Activated CD8-positive, alpha-beta memory T cell treated with anti-CD3 and anti-CD28 coated beads, Interleukin-2, amount 50 U/mL, for 24 hours (primary cell): ENCODE measurements around the gene KIRREL3.

Experiments used
- DNase-seq: peaks from one replicate; pipeline ENCODE4 v3.0.0-alpha.2; 2020; ENCODE audit errors: extremely low read depth

The KIRREL3 gene

DNA sequence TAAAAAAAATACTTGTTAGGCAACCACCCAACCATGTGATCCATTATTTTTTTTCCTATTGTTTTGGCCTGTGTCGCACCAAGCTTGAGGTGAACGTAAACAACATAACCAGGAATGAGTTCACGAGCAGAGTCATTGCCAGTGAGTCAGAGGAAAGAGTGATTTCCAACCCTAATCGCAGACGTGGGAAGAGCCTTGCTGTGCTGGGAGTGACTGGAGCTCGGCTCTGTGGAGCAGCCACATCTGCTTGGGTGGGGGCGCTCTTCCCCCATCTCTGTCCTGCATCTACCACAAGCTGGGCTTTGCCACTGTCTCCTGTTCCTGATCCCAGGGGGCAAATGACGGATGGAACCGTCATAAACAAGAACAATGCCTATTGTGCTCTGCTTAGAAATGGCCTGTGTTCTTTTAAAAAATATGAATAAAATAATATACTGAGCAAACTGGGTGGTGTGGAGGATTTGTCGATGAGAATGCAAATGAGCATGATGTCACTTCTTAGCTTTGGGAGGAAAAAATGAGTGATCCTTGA lies 210.0 kb downstream of the KIRREL3 start:
- no peak for DNase-seq

- no peak for DNase-seq
Observed at GRCh38 chr11:126782810-126783209, 217.8 kb downstream of the KIRREL3 start.

- DNase-seq, result no peak
Observed at GRCh38 chr11:126781942-126782341, 218.6 kb downstream of the KIRREL3 start.

DNA sequence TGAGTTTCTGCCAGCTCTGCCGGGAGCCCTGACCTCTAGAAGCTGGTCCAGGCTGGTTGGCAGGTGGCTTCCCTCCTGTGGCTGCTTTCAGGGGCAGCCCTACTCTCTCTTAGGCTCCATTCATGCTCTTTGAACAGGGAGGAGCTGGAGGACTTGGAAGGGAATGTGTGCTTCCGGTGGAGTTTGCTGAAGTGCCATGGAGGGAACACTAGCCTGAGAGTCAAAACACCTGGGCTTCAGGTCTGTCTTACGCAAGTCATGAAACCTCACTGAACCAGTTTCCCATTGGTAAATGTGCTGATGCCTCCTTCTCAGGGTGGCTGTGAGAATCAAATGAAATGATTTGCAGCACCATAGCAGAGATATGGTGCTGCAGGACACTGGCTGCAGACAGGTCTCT lies 224.5 kb downstream of the KIRREL3 start:
- no peak for DNase-seq

- no peak for DNase-seq
Observed at GRCh38 chr11:126772267-126772666, 228.3 kb downstream of the KIRREL3 start.

- DNase-seq, result no peak
Observed at GRCh38 chr11:126768702-126769101, 231.9 kb downstream of the KIRREL3 start.

DNA sequence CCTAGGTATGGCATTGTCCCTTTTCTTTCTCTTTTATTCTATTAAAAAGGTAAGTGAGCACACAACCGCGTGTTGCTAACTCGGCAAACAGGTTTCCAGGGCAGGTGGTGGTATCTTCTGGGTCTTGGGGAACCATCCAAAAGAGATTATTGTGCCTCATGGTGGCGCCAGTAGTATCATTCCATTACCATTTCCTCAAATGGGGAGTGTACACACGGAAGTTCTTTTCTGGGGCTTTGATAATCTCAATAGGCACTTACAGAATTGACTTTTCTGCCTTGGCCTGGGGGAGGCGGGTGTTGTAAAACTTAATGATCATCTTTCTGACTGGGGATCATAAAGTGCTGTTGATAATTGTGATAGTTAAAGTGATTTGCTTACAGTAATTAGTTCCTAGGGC lies 234.1 kb downstream of the KIRREL3 start:
- no peak for DNase-seq

DNA sequence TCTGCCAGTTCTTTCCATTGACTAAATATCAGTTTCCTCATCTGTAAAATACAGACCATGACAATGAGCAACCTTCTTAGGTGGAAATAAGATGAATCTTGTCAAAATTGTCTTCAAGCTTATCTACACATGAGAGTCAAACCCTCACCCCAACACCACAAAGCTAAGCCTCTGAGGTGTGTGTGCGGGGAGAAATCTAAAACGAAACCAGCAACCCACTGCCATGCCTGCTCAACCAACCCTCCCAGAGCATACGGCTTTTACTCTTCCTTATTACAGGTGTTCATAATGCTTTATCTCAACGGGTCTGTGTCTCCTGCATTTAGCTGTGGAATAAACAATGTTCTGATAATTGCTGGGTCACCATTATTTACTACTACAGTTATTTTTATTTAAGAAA lies 235.4 kb downstream of the KIRREL3 start:
- no peak for DNase-seq

- DNase-seq, result no peak
Observed at GRCh38 chr11:126764231-126764630, 236.3 kb downstream of the KIRREL3 start.

- no peak for DNase-seq
Observed at GRCh38 chr11:126756855-126757254, 243.7 kb downstream of the KIRREL3 start.

GRCh38 chr11:126756421-126756820 lies 244.1 kb downstream of the KIRREL3 start:
- DNase-seq, result no peak

GRCh38 chr11:126755526-126755925 lies 245.0 kb downstream of the KIRREL3 start:
- DNase-seq, result no peak

DNA sequence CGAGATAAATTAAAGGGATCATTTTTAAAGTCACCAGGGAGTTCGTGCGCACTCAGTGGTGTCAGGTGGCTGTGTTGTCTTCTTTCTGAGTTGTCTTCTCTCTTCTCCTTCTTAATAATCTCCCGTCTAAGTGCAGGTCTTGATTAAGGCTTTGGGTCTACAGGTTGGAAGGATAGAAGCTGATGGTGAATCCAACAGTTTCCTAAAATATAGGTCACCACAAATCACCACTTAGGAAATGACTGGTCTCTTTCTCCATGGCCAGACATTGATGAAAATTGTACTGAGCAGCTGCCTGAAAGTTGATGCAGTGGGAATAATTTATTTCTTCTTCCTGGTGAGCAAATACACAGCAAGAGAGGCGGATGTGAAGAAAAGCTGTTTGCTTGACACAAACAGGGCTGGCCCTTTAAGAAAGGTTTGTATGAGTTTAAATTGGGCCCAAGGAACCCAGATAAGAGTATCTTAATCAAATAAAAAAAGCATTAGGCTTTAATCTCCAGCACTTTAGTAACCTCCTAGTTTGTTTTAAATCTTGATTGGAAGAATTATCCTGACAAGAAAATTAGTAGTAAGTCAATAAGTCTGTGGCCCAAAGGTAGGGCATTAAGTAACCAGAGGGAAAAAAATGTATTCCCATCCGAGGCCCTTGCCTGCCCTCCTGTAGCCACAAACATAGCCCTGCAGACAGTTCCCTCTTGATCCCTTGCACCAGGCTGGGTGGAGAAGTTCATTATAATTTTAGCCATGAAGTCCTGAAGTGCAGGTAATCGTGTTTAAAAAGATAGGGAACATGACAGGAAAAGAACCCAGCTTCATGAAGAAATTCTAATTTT lies 245.8 kb downstream of the KIRREL3 start:
- no peak for DNase-seq

DNA sequence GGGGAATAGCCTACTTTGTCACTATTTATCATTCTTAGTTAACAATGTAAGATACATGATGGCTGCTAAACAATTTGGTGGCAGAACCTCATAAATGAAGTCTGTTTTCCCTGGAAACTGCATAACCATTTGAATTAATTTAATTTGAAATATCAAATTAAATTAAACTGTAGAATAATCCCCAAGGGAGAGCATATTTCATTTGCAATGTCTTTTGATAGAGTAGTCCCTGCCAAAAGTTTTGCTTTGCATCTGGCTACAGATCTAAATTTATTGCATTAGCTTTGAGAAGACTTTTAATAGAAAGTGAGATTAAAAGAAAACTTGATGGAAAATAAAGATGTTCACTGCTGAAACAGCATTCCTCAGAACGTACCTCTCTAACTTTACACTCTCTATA lies 246.6 kb downstream of the KIRREL3 start:
- DNase-seq, result no peak

DNA sequence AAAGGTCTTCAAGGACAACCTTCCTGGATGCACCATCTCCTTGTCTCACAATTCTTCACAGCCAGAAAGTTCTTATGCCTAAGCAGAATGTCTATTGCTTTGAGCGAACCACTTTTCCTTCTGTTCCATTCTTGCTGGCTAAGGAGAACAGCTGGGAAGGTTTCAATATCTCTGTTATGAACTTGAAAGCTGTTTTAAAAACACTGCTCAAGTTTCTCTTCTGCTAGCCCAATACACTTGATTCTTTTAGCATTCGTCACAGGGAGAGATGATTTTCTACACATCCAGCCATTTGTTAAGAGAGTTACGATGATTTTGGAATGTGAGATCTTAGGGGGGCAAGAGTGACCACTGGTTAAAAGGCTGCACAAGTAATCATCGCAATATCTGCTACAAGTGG lies 249.3 kb downstream of the KIRREL3 start:
- no peak for DNase-seq

GRCh38 chr11:126748793-126749192 lies 251.8 kb downstream of the KIRREL3 start:
- DNase-seq, result no peak

GRCh38 chr11:126748100-126748791 lies 252.3 kb downstream of the KIRREL3 start:
- DNase-seq, result no peak

DNA sequence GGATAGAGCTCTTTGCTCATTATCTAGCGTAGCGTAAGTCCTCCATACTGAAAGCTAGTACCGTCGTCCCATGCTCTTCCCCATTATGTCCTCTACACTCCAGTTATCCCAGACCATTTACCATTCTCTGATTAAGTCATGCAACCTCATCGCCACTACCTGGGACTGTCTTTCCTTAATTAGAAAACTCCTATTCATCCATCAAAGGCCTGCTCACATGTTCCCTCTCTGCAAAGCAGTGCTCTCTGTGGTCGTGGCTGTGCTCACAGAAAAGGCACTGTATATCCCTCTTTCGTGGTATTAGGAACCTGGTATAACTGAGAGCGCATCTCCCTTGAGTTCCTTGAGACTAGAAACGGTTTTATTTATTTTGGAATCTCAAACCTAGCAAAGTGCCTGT lies 253.3 kb downstream of the KIRREL3 start:
- no peak for DNase-seq

DNA sequence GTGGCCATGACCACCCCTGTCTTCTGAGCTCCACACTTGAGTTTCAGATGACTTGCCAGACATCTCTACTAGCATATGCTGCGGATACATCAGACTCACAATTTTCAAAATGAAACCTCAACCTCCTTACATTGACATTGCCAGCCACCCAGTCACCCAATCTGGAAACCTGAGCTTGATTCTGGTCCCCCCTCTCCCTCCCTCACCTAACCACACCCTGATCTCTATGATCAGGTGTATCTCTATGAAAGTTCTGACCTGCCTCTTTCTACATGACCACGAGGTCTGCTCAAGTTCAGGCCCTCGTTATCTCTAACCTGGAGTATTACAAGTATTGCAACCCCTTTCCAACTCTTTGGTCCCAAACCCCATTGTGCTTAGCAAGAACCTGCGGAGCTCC lies 254.1 kb downstream of the KIRREL3 start:
- DNase-seq, result no peak

DNA sequence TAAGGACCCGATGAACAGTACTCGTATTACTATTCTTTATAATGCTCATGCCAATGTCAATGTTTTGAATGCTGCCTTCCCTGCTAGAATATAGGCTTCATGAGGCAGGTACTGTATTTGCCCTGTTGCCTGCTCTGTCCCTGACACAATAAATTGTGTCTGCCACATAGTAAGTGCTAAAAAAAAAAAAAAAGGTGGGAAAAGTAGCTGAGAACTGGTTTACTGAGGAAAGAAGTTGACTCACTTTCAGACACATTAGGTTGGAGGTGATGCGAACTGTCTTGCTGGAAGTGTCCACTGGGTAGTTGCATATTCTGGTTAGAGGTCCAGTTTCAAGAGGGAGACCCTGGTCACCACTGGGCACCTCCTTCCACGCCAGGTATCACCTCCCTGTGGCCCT lies 255.9 kb downstream of the KIRREL3 start:
- no peak for DNase-seq

DNA sequence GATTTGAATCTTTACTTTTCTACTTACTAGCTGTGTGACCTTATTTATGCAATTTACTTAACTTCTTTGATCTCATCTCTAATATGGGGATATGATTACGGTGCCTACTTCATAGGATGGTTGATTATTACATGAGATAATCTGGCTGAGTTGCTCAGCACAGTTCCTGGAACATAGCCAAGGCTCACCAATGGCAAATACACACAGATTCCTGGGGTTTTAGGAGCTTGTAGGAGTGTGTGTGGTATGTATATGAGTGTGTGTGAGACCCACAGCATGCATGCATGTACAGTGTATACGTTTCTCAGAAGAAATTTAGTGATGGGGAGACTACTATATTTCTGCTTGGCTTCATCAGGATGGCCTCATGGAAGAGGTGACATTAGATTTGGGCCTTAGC lies 256.9 kb downstream of the KIRREL3 start:
- no peak for DNase-seq

DNA sequence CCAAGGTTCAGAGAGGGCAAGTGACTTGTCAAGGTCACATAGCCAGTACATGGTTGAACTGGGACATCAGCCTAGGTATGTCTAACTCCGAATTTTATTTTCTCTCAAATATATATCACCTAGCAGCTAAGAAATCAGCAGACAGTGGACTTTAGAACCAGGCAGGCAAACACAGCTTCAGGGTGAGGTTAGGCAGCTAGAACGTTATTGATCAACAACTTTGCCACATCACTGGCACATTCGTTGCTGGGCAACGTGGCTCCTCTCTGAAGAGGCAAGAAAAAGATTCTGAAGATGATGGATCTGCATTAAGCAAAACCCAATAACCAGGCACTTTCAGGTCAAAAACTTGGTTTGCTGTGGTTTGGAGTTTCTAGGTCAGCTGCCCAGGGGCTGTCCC lies 258.0 kb downstream of the KIRREL3 start:
- DNase-seq, result no peak

- DNase-seq, result no peak
Observed at GRCh38 chr11:126740846-126741245, 259.7 kb downstream of the KIRREL3 start.
